ENCODE results near the gene TMEM98.
"Not testable (repeated sequence)": the region's sequence is repeated elsewhere in the genome, so short reads cannot be mapped to it uniquely, and the experiment has no call there.

Gene TMEM98

GRCh38 chr17:32980230-32980629 lies 52.3 kb downstream of the TMEM98 start:
- no peak for DNase-seq (ENCODE audit: low read depth in 2 of 2)

- not testable (repeated sequence) for DNase-seq (ENCODE audit: low read depth in 2 of 2)
These were observed 53.7 kb downstream of the TMEM98 start for GRCh38 chr17:32981611-32982010.

- DNase-seq (ENCODE audit: low read depth in 2 of 2): no peak
These were observed 57.2 kb downstream of the TMEM98 start for GRCh38 chr17:32985050-32985756.

- not testable (repeated sequence) for DNase-seq (ENCODE audit: low read depth in 2 of 2)
These were observed 59.5 kb downstream of the TMEM98 start for GRCh38 chr17:32987453-32987805.

GRCh38 chr17:32987868-32988267 lies 59.9 kb downstream of the TMEM98 start:
- not testable (repeated sequence) for DNase-seq (ENCODE audit: low read depth in 2 of 2)

GRCh38 chr17:32988481-32989101 lies 60.6 kb downstream of the TMEM98 start:
- DNase-seq (ENCODE audit: low read depth in 2 of 2): no peak

GRCh38 chr17:32992321-32993033 lies 64.5 kb downstream of the TMEM98 start:
- no peak for DNase-seq (ENCODE audit: low read depth in 2 of 2)

- DNase-seq (ENCODE audit: low read depth in 2 of 2): no peak
These were observed 66.0 kb downstream of the TMEM98 start for GRCh38 chr17:32993977-32994376.
